B cell (primary cell): ENCODE results near the gene SNED1. TPM values are rescaled to one million over a fixed set of nuclear protein-coding genes. Genes with fewer than 3 reads are reported as not detected.
A peak's percentile ranks its signal among the peaks of the same experiment; 100 is the strongest.

Source experiments
- ATAC-seq: fragments of 200-7000 bp; cut with Tn5 transposase; one replicate; pipeline ENCODE4 v1.10.0; 2021; ENCODE audit warnings: low read depth, mild to moderate bottlenecking, moderate number of reproducible peaks, moderate library complexity
- CTCF ChIA-PET: fragments of 350-600 bp; sonication (Branson Sonifier 250); formaldehyde crosslinking; loops from one replicate; lab custom pipeline; 2021; ENCODE audit warnings: antibody characterized with exemption, inconsistent platforms; lab: Charles Lee
- POLR2A ChIA-PET: fragments of 350-600 bp; sonication (Branson Sonifier 250); formaldehyde crosslinking; loops from one replicate; lab custom pipeline; 2021; ENCODE audit warnings: antibody characterized with exemption; lab: Charles Lee
- DNase-seq: peaks from one replicate; pipeline ENCODE4 v3.0.0; 2013
- H2AFZ ChIP-seq: 2 replicates; pipeline ENCODE4 v1.6.1; 2012; ENCODE audit warnings: mild to moderate bottlenecking, low read depth, low read length; ENCODE audit not compliant: insufficient read depth, poor library complexity, severe bottlenecking
- H3K27ac ChIP-seq, 2 donors: 1 replicate in 1 of 2; 2 replicates in 1 of 2; pipeline ENCODE4 v1.5.1; 2012 to 2013; ENCODE audit warnings: low read length in 2 of 2, mild to moderate bottlenecking in 2 of 2, moderate library complexity in 1 of 2
- H3K27me3 ChIP-seq, 4 experiments: fragments of 200-600 bp in 1 of 4; sonication (generic) in 1 of 4; replicated peaks in 1 of 4; 1 replicate in 2 of 4; 2 replicates in 2 of 4; pipeline versions ENCODE4 v1.6.1 to v1.7.0; 2013 to 2016; ENCODE audit warnings: low read length in 3 of 4, mild to moderate bottlenecking in 2 of 4, mixed read lengths in 1 of 4, moderate library complexity in 1 of 4; ENCODE audit not compliant: insufficient read depth in 4 of 4, control insufficient read depth in 3 of 4; ENCODE audit errors: control extremely low read depth in 1 of 4
- H3K36me3 ChIP-seq, 2 experiments: replicated peaks in 1 of 2; 1 replicate in 1 of 2; 2 replicates in 1 of 2; pipeline versions ENCODE4 v1.6.1 to v1.7.1; 2013; ENCODE audit warnings: low read length in 1 of 2; ENCODE audit not compliant: insufficient read depth in 2 of 2, control insufficient read depth in 1 of 2; ENCODE audit errors: control extremely low read depth in 1 of 2, extremely low read depth in 1 of 2
- H3K4me1 ChIP-seq, 2 donors: fragments of 200-600 bp in 1 of 2; sonication (generic) in 1 of 2; 1 replicate in 1 of 2; 2 replicates in 1 of 2; pipeline versions ENCODE4 v1.5.1 to v1.6.1; 2013 to 2017; ENCODE audit warnings: low read length in 2 of 2; ENCODE audit not compliant: control insufficient read depth in 2 of 2, insufficient read depth in 2 of 2
- H3K4me2 ChIP-seq: replicated peaks from 2 replicates; pipeline ENCODE3; 2012; ENCODE audit warnings: mild to moderate bottlenecking, low read depth, low read length; ENCODE audit not compliant: poor library complexity, severe bottlenecking
- H3K4me3 ChIP-seq, 5 experiments: fragments of 200-600 bp in 1 of 5; sonication (generic) in 1 of 5; 1 replicate in 3 of 5; 2 replicates in 2 of 5; pipeline versions ENCODE4 v1.5.1 to v1.7.0; 2011 to 2016; ENCODE audit warnings: low read length in 4 of 5, mild to moderate bottlenecking in 4 of 5, low read depth in 2 of 5, control low read depth in 1 of 5, moderate library complexity in 1 of 5; ENCODE audit not compliant: insufficient read depth in 1 of 5; ENCODE audit errors: control extremely low read depth in 1 of 5, extremely low read depth in 1 of 5
- H3K79me2 ChIP-seq: fragments of 200-600 bp; sonication (generic); one replicate; pipeline ENCODE4 v1.6.0; 2016; ENCODE audit warnings: low read length; ENCODE audit not compliant: control insufficient read depth, insufficient read depth
- H3K9ac ChIP-seq: fragments of 200-600 bp; sonication (generic); 2 replicates; pipeline ENCODE4 v1.6.1; 2017; ENCODE audit warnings: mild to moderate bottlenecking, low read length, moderate library complexity
- H3K9me3 ChIP-seq, 3 donors: one replicate each; pipeline versions ENCODE4 v1.6.1 to v1.7.1; 2013; ENCODE audit warnings: low read length in 2 of 3; ENCODE audit not compliant: control insufficient read depth in 2 of 3, insufficient read depth in 1 of 3; ENCODE audit errors: control extremely low read depth in 1 of 3
- H4K20me1 ChIP-seq: 2 replicates; pipeline ENCODE4 v1.6.0; 2012; ENCODE audit warnings: mild to moderate bottlenecking, low read length; ENCODE audit not compliant: insufficient read depth, control insufficient read depth, poor library complexity, severe bottlenecking
- H3K27ac Mint-ChIP-seq: one replicate; pipeline ENCODE4 v1.8.0; 2021; ENCODE audit warnings: mixed read lengths
- H3K27me3 Mint-ChIP-seq: one replicate; pipeline ENCODE4 v1.8.0; 2021; ENCODE audit warnings: mixed read lengths
- H3K4me1 Mint-ChIP-seq: one replicate; pipeline ENCODE4 v1.8.0; 2021; ENCODE audit warnings: mixed read lengths
- H3K4me3 Mint-ChIP-seq: one replicate; pipeline ENCODE4 v1.8.0; 2021; ENCODE audit warnings: mixed read lengths
- H3K9me3 Mint-ChIP-seq: one replicate; pipeline ENCODE4 v1.8.0; 2022; ENCODE audit warnings: mixed read lengths; ENCODE audit not compliant: insufficient read depth
- EZH2 ChIP-seq: IDR thresholded peaks from 2 replicates; pipeline ENCODE4 v1.6.1; 2012; ENCODE audit warnings: borderline replicate concordance, low read depth, mild to moderate bottlenecking, moderate library complexity, low read length; ENCODE audit not compliant: insufficient read depth, poor library complexity, severe bottlenecking
- WGBS: methylation state at CpG from one replicate; pipeline ENCODE4 v1.1.5; 2013; ENCODE audit warnings: missing lambda C conversion rate; ENCODE audit not compliant: insufficient coverage; 5-methylcytosine and 5-hydroxymethylcytosine counted together
- intact Hi-C: fragments of 100-400 bp; cut with micrococcal nuclease; formaldehyde crosslinking; loops from one replicate; pipeline ENCODE4 v1.10.0; 2022
- polyA plus RNA-seq: library from polyadenylated mRNA; depleted of rRNA; stranded (reverse); fragments of >200 nt; gene quantifications from 2 replicates; pipeline ENCODE4 v1.2.3, GENCODE V29; 2012
- total RNA-seq, 2 donors: library from RNA; stranded (reverse); fragments of 120-200 nt in 1 of 2; gene quantifications; 1 replicate in 1 of 2; 2 replicates in 1 of 2; pipeline versions ENCODE4 v1.2.3 to v1.2.4, GENCODE V29; 2013 to 2022
- TF ChIP-seq, protein P1 (sequence below): fragments of 200-600 bp; IDR thresholded peaks from one replicate; pipeline ENCODE4 v1.8.0; 2022; ENCODE audit warnings: antibody characterized with exemption, mild to moderate bottlenecking

Gene SNED1
- total and polyA plus RNA-seq, 2 donors (not counting 1 experiment from before 2014, with no cell fraction given) = 25.5 to 336 TPM

GRCh38 chr2:241001413-241002274 lies 3.2 kb downstream of the SNED1 start:
- H4K20me1 ChIP-seq = no peaks in the 10 kb centered on the region
- POLR2A ChIA-PET = no interaction called here
- peaks cover 7 to 8% of the 10 kb centered on the region in 2 donors for H3K4me1 ChIP-seq
- TF ChIP-seq, protein P1, sequence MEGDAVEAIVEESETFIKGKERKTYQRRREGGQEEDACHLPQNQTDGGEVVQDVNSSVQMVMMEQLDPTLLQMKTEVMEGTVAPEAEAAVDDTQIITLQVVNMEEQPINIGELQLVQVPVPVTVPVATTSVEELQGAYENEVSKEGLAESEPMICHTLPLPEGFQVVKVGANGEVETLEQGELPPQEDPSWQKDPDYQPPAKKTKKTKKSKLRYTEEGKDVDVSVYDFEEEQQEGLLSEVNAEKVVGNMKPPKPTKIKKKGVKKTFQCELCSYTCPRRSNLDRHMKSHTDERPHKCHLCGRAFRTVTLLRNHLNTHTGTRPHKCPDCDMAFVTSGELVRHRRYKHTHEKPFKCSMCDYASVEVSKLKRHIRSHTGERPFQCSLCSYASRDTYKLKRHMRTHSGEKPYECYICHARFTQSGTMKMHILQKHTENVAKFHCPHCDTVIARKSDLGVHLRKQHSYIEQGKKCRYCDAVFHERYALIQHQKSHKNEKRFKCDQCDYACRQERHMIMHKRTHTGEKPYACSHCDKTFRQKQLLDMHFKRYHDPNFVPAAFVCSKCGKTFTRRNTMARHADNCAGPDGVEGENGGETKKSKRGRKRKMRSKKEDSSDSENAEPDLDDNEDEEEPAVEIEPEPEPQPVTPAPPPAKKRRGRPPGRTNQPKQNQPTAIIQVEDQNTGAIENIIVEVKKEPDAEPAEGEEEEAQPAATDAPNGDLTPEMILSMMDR = no peak
- TF ChIP-seq EZH2 = no peak
- no peak overlapping the region for H3K4me2 ChIP-seq
- 97% methylated on average over 16 of the region's 21 CpGs for WGBS
- peaks cover 11% of the 10 kb centered on the region for H3K4me1 Mint-ChIP-seq
- CTCF ChIA-PET = interaction anchor here (1.2 to 1.7 kb wide), 2 partner anchors 8 to 47 kb away, joined by 3 read pairs; no protein-coding TSS in a partner anchor
- peaks cover 28% of the 10 kb centered on the region for H3K27me3 Mint-ChIP-seq
- H3K9me3 Mint-ChIP-seq = peaks cover 11% of the 10 kb centered on the region
- H3K4me3 ChIP-seq = no peak overlapping the region
- no peak overlapping the region for H2AFZ ChIP-seq
- intact Hi-C loops = no loop called here
- DNase-seq (no peak), ATAC-seq (no peak)
- H3K36me3 ChIP-seq = no peaks in the 10 kb centered on the region
- peaks cover 1 to 37% (median 19%) of the 10 kb centered on the region in 3 donors for H3K9me3 ChIP-seq
- no peak overlapping the region for H3K27ac ChIP-seq
- H3K27me3 ChIP-seq = peaks cover 0 to 28% (median 6%) of the 10 kb centered on the region in 4 experiments
- H3K27ac Mint-ChIP-seq = no peak overlapping the region
- peak overlapping the region; percentile 26 for H3K4me3 Mint-ChIP-seq
- no peaks in the 10 kb centered on the region for H3K79me2 ChIP-seq
- no peak overlapping the region for H3K9ac ChIP-seq
